HepG2 (cell line): ENCODE data around the gene CELF4.

ENCODE experiments used
- ARNT ChIP-seq: fragments of 450-650 bp; IDR thresholded peaks from 2 replicates; pipeline ENCODE4 v1.6.1; 2017
- CBX1 ChIP-seq: IDR thresholded peaks from one replicate; pipeline ENCODE4 v1.6.1; 2016; ENCODE audit warnings: antibody characterized with exemption, low read depth
- HIVEP1 ChIP-seq: sonication (generic); formaldehyde crosslinking; IDR thresholded peaks from 2 replicates; pipeline ENCODE4 v1.4.0; 2020; ENCODE audit warnings: mild to moderate bottlenecking, missing genetic modification reagents
- MAFK ChIP-seq, 2 experiments: IDR thresholded peaks in 1 of 2; conservative IDR thresholded peaks in 1 of 2; 2 replicates each; pipeline ENCODE4 v1.6.1; 2011; ENCODE audit warnings: improper control_type of control experiment in 2 of 2, low read length in 2 of 2
- NFIC ChIP-seq: IDR thresholded peaks from 2 replicates; pipeline ENCODE4 v1.6.1; 2012; ENCODE audit warnings: mild to moderate bottlenecking, low read length, inconsistent platforms
- U2AF2 ChIP-seq: fragments of 200-400 bp; formaldehyde crosslinking; IDR thresholded peaks from 2 replicates; pipeline ENCODE4 v1.6.1; 2017; ENCODE audit warnings: low read depth, mild to moderate bottlenecking, low read length
- YY1 ChIP-seq: IDR thresholded peaks from 2 replicates; pipeline ENCODE4 v1.6.1; 2011; ENCODE audit warnings: low read length, low read depth, moderate library complexity, mild to moderate bottlenecking; ENCODE audit not compliant: insufficient read depth, insufficient replicate concordance
- ZBTB42 ChIP-seq: sonication (generic); formaldehyde crosslinking; IDR thresholded peaks from 2 replicates; pipeline ENCODE4 v1.5.0; 2020; ENCODE audit warnings: mild to moderate bottlenecking, missing genetic modification reagents
- ZNF263 ChIP-seq: sonication (generic); formaldehyde crosslinking; IDR thresholded peaks from 2 replicates; pipeline ENCODE4 v1.4.0; 2020; ENCODE audit warnings: missing genetic modification reagents
- ZNF432 ChIP-seq: sonication (generic); formaldehyde crosslinking; IDR thresholded peaks from 2 replicates; pipeline ENCODE4 v1.5.0; 2020; ENCODE audit warnings: missing genetic modification reagents, mild to moderate bottlenecking, borderline replicate concordance
- ZNF513 ChIP-seq: sonication (generic); formaldehyde crosslinking; conservative IDR thresholded peaks from 2 replicates; pipeline ENCODE4 v1.5.0; 2020; ENCODE audit warnings: missing genetic modification reagents
- ZNF639 ChIP-seq: conservative IDR thresholded peaks from 2 replicates; pipeline ENCODE4 v1.6.1; 2018; ENCODE audit warnings: missing genetic modification reagents
- TF ChIP-seq, protein P1 (sequence below): sonication (generic); formaldehyde crosslinking; IDR thresholded peaks from 2 replicates; pipeline ENCODE4 v1.5.0; 2020; ENCODE audit warnings: missing genetic modification reagents
- TF ChIP-seq, protein P2 (sequence below): sonication (generic); formaldehyde crosslinking; IDR thresholded peaks from 2 replicates; pipeline ENCODE4 v1.5.1; 2020; ENCODE audit warnings: mild to moderate bottlenecking, missing genetic modification reagents, moderate library complexity

DNA sequence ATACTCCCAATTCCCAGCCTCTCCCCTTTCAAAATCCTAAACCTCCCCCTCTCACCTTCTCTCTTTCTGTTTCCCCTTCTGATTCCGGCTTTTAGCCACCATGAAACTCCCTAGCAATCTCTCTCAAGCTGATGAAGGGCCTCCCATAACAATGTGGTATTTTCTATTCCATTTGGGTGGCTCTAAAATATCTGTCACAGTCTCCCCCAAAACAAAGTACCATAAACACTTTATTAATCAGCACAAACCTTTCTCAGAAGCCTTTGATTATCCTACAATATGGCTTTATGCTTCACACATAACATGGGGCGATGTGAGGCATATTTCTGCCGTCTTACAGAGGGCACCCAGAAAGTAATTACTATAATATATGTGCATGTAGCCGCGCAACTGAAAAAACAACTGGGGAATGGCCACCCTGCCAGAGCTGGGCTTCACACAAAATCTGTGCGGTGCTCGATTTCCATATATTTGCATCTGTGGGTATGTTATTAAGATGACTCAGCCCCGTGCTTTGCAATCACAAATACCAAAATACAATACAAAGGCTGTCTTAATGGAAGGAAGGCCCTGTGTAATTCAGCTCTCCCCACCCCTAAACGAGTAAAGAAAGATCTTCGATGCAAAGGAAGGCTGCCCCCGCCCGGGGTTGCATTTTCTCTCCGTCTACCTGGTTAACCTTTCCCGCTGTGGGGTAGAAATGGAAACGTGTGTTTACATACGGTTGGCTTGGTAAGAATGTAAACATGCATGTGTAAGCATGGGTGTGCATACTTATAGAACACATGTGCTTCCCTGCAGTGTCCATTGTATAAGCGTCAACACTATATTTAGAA, 81.4 kb downstream of the CELF4 start:
- TF ChIP-seq ZNF639 = no peak
- TF ChIP-seq U2AF2 = no peak
- TF ChIP-seq YY1 = no peak
- TF ChIP-seq, protein P1, sequence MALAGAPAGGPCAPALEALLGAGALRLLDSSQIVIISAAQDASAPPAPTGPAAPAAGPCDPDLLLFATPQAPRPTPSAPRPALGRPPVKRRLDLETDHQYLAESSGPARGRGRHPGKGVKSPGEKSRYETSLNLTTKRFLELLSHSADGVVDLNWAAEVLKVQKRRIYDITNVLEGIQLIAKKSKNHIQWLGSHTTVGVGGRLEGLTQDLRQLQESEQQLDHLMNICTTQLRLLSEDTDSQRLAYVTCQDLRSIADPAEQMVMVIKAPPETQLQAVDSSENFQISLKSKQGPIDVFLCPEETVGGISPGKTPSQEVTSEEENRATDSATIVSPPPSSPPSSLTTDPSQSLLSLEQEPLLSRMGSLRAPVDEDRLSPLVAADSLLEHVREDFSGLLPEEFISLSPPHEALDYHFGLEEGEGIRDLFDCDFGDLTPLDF (CRISPR knock-in tag) = no peak
- TF ChIP-seq MAFK (conservative IDR thresholded peaks at IDR 0.05 in 1 of 2, IDR thresholded peaks at IDR 0.05 in 1 of 2; ENCODE audit: low read length in 2 of 2) = no peak
- TF ChIP-seq ZBTB42 (CRISPR knock-in tag) = no peak
- TF ChIP-seq ZNF263 (CRISPR knock-in tag) = no peak
- no peak for TF ChIP-seq ARNT
- TF ChIP-seq, protein P2, sequence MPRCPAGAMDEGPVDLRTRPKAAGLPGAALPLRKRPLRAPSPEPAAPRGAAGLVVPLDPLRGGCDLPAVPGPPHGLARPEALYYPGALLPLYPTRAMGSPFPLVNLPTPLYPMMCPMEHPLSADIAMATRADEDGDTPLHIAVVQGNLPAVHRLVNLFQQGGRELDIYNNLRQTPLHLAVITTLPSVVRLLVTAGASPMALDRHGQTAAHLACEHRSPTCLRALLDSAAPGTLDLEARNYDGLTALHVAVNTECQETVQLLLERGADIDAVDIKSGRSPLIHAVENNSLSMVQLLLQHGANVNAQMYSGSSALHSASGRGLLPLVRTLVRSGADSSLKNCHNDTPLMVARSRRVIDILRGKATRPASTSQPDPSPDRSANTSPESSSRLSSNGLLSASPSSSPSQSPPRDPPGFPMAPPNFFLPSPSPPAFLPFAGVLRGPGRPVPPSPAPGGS (CRISPR knock-in tag) = no peak
- no peak for TF ChIP-seq ZNF432 (CRISPR knock-in tag)
- TF ChIP-seq HIVEP1 (CRISPR knock-in tag) = no peak
- no peak for TF ChIP-seq CBX1
- no peak for TF ChIP-seq ZNF513
- no peak for TF ChIP-seq NFIC
